ENCODE results near the gene TMEM30A. TPM values are rescaled to one million over a fixed set of nuclear protein-coding genes. Genes with fewer than 3 reads are reported as not detected.

Gene TMEM30A
- total RNA-seq, 1 donor from 2014 or later: 112 TPM

DNA sequence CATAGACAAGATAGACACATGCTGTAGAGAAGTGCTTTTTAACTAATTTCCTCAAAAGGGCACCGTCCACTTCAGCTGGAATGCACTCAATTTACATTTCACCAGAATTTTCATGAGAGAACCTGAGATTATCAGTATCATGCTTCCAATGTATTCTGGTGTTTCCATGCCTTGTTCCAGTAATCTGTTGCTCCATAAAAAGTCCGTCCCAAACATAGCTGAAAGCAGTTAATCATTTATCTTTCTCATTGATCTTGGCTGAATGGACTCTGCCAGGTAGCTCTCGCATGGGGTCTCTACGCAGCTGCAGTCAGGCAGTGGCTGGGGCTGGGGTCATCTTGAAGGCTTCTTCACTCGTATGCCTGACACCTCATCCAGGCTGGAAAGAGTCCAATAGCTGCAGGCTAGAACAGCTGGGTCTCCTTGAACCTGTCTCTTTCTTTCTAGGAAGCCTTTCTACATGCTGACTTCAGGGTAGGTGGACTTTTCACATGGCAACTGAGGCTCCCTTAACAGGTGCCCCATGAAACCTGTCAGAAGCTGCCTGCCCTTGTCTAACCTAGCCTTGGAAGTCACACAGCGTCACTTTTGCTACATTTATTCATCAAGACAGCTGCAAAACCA is 60.2 kb downstream of the TMEM30A start:
- Mint-ChIP-seq H3K36me3 (ENCODE audit: unreplicated experiment) (no peaks in the 10 kb centered on the region), H3K9me3 (ENCODE audit: unreplicated experiment) (no peaks in the 10 kb centered on the region), H3K27me3 (ENCODE audit: unreplicated experiment) (peaks cover 2% of the 10 kb centered on the region), H3K27ac (ENCODE audit: unreplicated experiment) (no peak overlapping the region), H3K4me3 (ENCODE audit: unreplicated experiment) (no peak overlapping the region), H3K4me1 (ENCODE audit: unreplicated experiment) (no peaks in the 10 kb centered on the region)
- DNase-seq (ENCODE audit: extremely low spot score, unreplicated experiment): no peak
- no peak for TF ChIP-seq CTCF (IDR thresholded peaks at IDR 0.05)

- no peaks in the 10 kb centered on the region for H3K4me1 Mint-ChIP-seq (ENCODE audit: unreplicated experiment)
- no peak for DNase-seq (ENCODE audit: extremely low spot score, unreplicated experiment)
- H3K27me3 Mint-ChIP-seq (ENCODE audit: unreplicated experiment): peaks cover 2% of the 10 kb centered on the region
- no peak overlapping the region for H3K27ac Mint-ChIP-seq (ENCODE audit: unreplicated experiment)
- H3K9me3 Mint-ChIP-seq (ENCODE audit: unreplicated experiment): no peaks in the 10 kb centered on the region
- TF ChIP-seq CTCF (IDR thresholded peaks at IDR 0.05): no peak
- H3K36me3 Mint-ChIP-seq (ENCODE audit: unreplicated experiment): no peaks in the 10 kb centered on the region
- H3K4me3 Mint-ChIP-seq (ENCODE audit: unreplicated experiment): no peak overlapping the region
These were observed 61.2 kb downstream of the TMEM30A start for GRCh38 chr6:75223428-75223827.

DNA sequence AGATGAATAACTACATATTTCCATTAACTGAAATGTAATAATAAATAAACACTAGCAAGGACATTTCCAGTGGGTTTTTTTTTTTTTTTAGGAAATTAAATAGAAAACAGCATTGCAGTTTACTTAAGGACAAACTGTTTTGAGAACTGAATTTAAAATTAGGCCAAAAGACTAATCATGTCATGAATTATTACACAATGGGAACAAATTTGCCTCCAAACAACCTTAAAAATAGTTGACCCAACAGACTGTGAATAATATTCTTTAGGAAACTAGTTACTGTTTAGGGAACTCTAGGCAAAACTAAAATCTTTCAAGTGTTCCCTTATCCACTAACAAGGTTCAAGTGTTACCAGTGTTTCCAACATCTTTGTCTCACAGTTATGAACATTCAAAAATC is 62.3 kb downstream of the TMEM30A start:
- no peak for DNase-seq (ENCODE audit: extremely low spot score, unreplicated experiment)
- Mint-ChIP-seq H3K4me3 (ENCODE audit: unreplicated experiment) (no peak overlapping the region), H3K27ac (ENCODE audit: unreplicated experiment) (no peak overlapping the region), H3K4me1 (ENCODE audit: unreplicated experiment) (peaks cover 4% of the 10 kb centered on the region), H3K36me3 (ENCODE audit: unreplicated experiment) (no peaks in the 10 kb centered on the region), H3K9me3 (ENCODE audit: unreplicated experiment) (no peaks in the 10 kb centered on the region), H3K27me3 (ENCODE audit: unreplicated experiment) (peaks cover 2% of the 10 kb centered on the region)
- no peak for TF ChIP-seq CTCF (IDR thresholded peaks at IDR 0.05)

DNA sequence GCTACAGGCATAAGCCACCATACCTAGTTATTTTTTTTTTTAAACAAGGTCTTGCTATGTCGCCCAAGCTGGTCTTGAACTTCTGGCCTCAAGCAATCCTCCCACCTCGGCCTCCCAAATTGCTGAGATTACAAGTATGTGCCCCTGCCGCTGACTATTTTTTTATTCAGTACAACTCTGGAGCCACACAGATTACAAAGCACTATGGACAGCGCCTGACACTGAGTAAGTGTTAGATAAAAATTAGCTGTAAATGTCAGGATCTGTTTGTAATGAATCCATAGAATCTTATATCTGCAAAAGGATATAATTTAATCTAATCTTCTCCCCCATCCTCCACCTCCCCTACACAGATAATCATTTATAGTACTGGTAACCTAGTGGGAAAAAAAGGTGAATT is 63.5 kb downstream of the TMEM30A start:
- peaks cover 8% of the 10 kb centered on the region for H3K4me1 Mint-ChIP-seq (ENCODE audit: unreplicated experiment)
- no peak for TF ChIP-seq CTCF (IDR thresholded peaks at IDR 0.05)
- H3K9me3 Mint-ChIP-seq (ENCODE audit: unreplicated experiment): no peaks in the 10 kb centered on the region
- no peaks in the 10 kb centered on the region for H3K36me3 Mint-ChIP-seq (ENCODE audit: unreplicated experiment)
- H3K4me3 Mint-ChIP-seq (ENCODE audit: unreplicated experiment): no peak overlapping the region
- H3K27me3 Mint-ChIP-seq (ENCODE audit: unreplicated experiment): peaks cover 2% of the 10 kb centered on the region
- H3K27ac Mint-ChIP-seq (ENCODE audit: unreplicated experiment): no peak overlapping the region
- no peak for DNase-seq (ENCODE audit: extremely low spot score, unreplicated experiment)

- Mint-ChIP-seq H3K4me3 (ENCODE audit: unreplicated experiment) (no peak overlapping the region), H3K36me3 (ENCODE audit: unreplicated experiment) (no peaks in the 10 kb centered on the region), H3K4me1 (ENCODE audit: unreplicated experiment) (peaks cover 8% of the 10 kb centered on the region), H3K27ac (ENCODE audit: unreplicated experiment) (no peak overlapping the region), H3K9me3 (ENCODE audit: unreplicated experiment) (no peaks in the 10 kb centered on the region), H3K27me3 (ENCODE audit: unreplicated experiment) (peaks cover 2% of the 10 kb centered on the region)
- DNase-seq (ENCODE audit: extremely low spot score, unreplicated experiment): no peak
- no peak for TF ChIP-seq CTCF (IDR thresholded peaks at IDR 0.05)
These were observed 64.2 kb downstream of the TMEM30A start for GRCh38 chr6:75220357-75220756.

Data from osteocyte (in vitro differentiated cells).